Sigmoid colon (tissue), 7 donors: Measurements from ENCODE around the gene SLC30A4. TPM values are rescaled to one million over a fixed set of nuclear protein-coding genes. Genes with fewer than 3 reads are reported as not detected.

ENCODE experiments used
- DNase-seq: peaks from one replicate; pipeline ENCODE4 v3.0.0-alpha.2; 2019
- H3K27ac ChIP-seq, 4 donors: fragments of 200-600 bp; sonication (generic); one replicate each; pipeline ENCODE4 v1.5.1; 2016 to 2019; ENCODE audit warnings: mild to moderate bottlenecking in 1 of 4
- H3K27me3 ChIP-seq, 3 donors: fragments of 200-600 bp; sonication (generic); one replicate each; pipeline ENCODE4 v1.5.1; 2019; ENCODE audit warnings: mild to moderate bottlenecking in 1 of 3
- H3K36me3 ChIP-seq, 4 donors: fragments of 200-600 bp; sonication (generic); one replicate each; pipeline ENCODE4 v1.5.1; 2016 to 2019
- H3K4me1 ChIP-seq, 4 donors: fragments of 200-600 bp; sonication (generic); one replicate each; pipeline ENCODE4 v1.5.1; 2017 to 2019
- H3K4me3 ChIP-seq, 4 donors: fragments of 200-600 bp; sonication (generic); one replicate each; pipeline ENCODE4 v1.5.1; 2017 to 2019; ENCODE audit warnings: mild to moderate bottlenecking in 2 of 4, moderate library complexity in 1 of 4
- H3K9me3 ChIP-seq, 4 donors: fragments of 200-600 bp in 3 of 4; sonication (generic) in 3 of 4; one replicate each; pipeline versions ENCODE4 v1.5.1 to v1.6.1; 2013 to 2019
- EP300 ChIP-seq, 4 donors: sonication (generic); formaldehyde crosslinking; IDR thresholded peaks; one replicate each; pipeline ENCODE4 v1.6.1; 2017; ENCODE audit warnings: antibody characterized with exemption in 4 of 4
- POLR2A ChIP-seq, 2 donors: fragments of 450-650 bp; IDR thresholded peaks; one replicate each; pipeline ENCODE4 v1.6.1; 2016; ENCODE audit warnings: antibody characterized with exemption in 2 of 2, mild to moderate bottlenecking in 2 of 2, moderate library complexity in 2 of 2
- POLR2AphosphoS5 ChIP-seq, 4 donors: sonication (generic); formaldehyde crosslinking; IDR thresholded peaks; one replicate each; pipeline ENCODE4 v1.6.1; 2017; ENCODE audit warnings: antibody characterized with exemption in 4 of 4
- WGBS, 2 donors: extraction: QIAGEN DNeasy Blood & Tissue Kit; methylation state at CpG; one replicate each; pipeline ENCODE4 v1.1.7; 2013; 5-methylcytosine and 5-hydroxymethylcytosine counted together
- intact Hi-C: fragments of 100-400 bp; cut with DNase I; formaldehyde crosslinking; loops from one replicate; pipeline ENCODE4 v1.15.1; 2023
- polyA plus RNA-seq, 3 donors: library from polyadenylated mRNA; stranded (reverse); fragments of 200-250 nt; gene quantifications; one replicate each; pipeline ENCODE4 v1.2.3, GENCODE V29; 2013
- total RNA-seq, 4 donors: library from RNA; depleted of rRNA; stranded (reverse); fragments of >200 nt; gene quantifications; one replicate each; pipeline ENCODE4 v1.1.0, GENCODE V29; 2016
- TF ChIP-seq, protein P1 (sequence below), 4 experiments: fragments of 450-650 bp in 3 of 4; fragments of 200-600 bp in 1 of 4; IDR thresholded peaks; one replicate each; pipeline ENCODE4 v1.5.1; 2016 to 2019; ENCODE audit warnings: antibody characterized with exemption in 4 of 4, mild to moderate bottlenecking in 3 of 4, moderate library complexity in 2 of 4
- donor health status: healthy with polysubstance abuse.
- donor health status: Bipolar disorder and iron deficiency.
- donor health status: healthy.

SLC30A4 gene
- total and polyA plus RNA-seq, 7 donors: 3.3 to 11.6 (median 9.2) TPM

DNA sequence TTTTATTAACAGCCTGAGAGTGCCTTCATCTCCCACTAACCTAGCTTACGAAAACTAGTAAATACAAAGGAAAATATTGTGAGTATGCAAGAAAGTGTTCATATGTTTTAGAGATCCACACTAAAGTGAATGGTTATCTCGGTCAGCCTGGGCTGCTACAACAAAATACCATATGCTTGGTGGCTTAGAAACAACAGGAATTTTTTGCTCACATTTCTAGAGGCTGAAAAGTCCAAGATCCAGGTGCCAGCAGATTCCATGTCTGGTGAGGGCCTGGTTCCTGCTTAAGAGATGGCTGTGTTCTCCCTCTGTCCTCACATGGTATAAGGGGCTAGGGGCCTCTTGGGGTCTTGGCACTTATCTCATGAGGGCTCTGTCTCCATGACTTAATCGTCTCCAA, 20.5 kb upstream of the SLC30A4 start:
- no peaks in the 10 kb centered on the region for H3K27me3 ChIP-seq
- H3K9me3 ChIP-seq: no peaks in the 10 kb centered on the region
- no peak for DNase-seq
- intact Hi-C loops: no loop called here
- TF ChIP-seq POLR2AphosphoS5 (IDR thresholded peaks at IDR 0.05): no peak
- no peak for TF ChIP-seq POLR2A (IDR thresholded peaks at IDR 0.05)
- TF ChIP-seq, protein P1, sequence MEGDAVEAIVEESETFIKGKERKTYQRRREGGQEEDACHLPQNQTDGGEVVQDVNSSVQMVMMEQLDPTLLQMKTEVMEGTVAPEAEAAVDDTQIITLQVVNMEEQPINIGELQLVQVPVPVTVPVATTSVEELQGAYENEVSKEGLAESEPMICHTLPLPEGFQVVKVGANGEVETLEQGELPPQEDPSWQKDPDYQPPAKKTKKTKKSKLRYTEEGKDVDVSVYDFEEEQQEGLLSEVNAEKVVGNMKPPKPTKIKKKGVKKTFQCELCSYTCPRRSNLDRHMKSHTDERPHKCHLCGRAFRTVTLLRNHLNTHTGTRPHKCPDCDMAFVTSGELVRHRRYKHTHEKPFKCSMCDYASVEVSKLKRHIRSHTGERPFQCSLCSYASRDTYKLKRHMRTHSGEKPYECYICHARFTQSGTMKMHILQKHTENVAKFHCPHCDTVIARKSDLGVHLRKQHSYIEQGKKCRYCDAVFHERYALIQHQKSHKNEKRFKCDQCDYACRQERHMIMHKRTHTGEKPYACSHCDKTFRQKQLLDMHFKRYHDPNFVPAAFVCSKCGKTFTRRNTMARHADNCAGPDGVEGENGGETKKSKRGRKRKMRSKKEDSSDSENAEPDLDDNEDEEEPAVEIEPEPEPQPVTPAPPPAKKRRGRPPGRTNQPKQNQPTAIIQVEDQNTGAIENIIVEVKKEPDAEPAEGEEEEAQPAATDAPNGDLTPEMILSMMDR (IDR thresholded peaks at IDR 0.05): no peak
- WGBS, 2 donors: 94 to 95% methylated on average over 3 of the region's 3 CpGs
- H3K27ac ChIP-seq: no peak overlapping the region
- H3K4me3 ChIP-seq: no peak overlapping the region
- H3K36me3 ChIP-seq: no peaks in the 10 kb centered on the region
- no peaks in the 10 kb centered on the region for H3K4me1 ChIP-seq

DNA sequence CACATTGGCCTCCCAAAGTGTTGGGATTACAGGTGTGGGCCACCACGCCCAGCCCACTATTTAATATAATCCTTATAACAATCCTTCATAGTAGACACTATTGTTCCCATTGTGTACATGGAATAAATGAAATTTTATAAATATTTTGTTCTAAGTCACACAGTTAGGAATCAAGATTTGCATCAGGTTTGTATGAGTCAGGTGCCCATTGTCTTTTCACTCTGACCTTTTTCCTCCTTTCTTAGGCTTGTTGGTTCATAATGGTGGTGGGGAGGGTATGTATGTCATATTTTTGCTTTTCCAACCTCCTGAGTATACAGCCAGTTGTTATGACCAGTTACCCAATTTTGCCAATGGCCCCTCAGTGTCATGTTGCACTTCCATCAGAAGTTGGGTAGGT, 18.0 kb upstream of the SLC30A4 start:
- no peaks in the 10 kb centered on the region for H3K36me3 ChIP-seq
- WGBS, 2 donors: 93 to 94% methylated on average over 1 of the region's 1 CpG
- no peak overlapping the region for H3K4me3 ChIP-seq
- DNase-seq: no peak
- TF ChIP-seq, protein P1 (IDR thresholded peaks at IDR 0.05): no peak
- TF ChIP-seq EP300 (IDR thresholded peaks at IDR 0.05) (no peak), POLR2AphosphoS5 (IDR thresholded peaks at IDR 0.05) (no peak), POLR2A (IDR thresholded peaks at IDR 0.05) (no peak)
- no peaks in the 10 kb centered on the region for H3K4me1 ChIP-seq
- H3K27ac ChIP-seq: no peak overlapping the region
- intact Hi-C loops: no loop called here
- no peaks in the 10 kb centered on the region for H3K27me3 ChIP-seq
- H3K9me3 ChIP-seq: no peaks in the 10 kb centered on the region

DNA sequence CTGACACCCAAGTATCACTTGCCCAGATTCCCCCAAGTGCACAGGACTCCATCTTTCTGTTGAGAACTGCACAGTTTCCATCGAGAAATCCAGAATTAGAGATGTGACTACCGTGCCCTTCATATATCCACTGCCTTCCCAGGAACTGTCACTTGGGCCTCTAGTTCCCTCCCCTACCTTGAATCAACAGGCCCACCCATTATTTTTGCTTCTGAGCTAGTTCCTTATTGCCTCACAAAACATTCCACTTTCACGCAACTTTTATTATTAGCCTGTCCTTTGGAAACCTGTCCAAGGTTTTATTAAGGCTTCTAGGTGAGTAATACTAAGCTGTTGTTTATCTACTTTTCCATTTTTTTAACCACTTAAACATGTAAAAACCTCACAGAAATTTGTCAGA, 17.1 kb upstream of the SLC30A4 start:
- Histone ChIP-seq H3K4me1 (no peaks in the 10 kb centered on the region), H3K27ac (no peak overlapping the region), H3K4me3 (no peak overlapping the region), H3K36me3 (no peaks in the 10 kb centered on the region), H3K27me3 (no peaks in the 10 kb centered on the region), H3K9me3 (no peaks in the 10 kb centered on the region)
- TF ChIP-seq POLR2AphosphoS5 (IDR thresholded peaks at IDR 0.05) (no peak), EP300 (IDR thresholded peaks at IDR 0.05) (no peak), POLR2A (IDR thresholded peaks at IDR 0.05) (no peak)
- TF ChIP-seq, protein P1 (IDR thresholded peaks at IDR 0.05): no peak
- intact Hi-C loops: no loop called here
- 22 to 76% methylated on average over 3 of the region's 3 CpGs for WGBS, 2 donors
- DNase-seq: no peak

DNA sequence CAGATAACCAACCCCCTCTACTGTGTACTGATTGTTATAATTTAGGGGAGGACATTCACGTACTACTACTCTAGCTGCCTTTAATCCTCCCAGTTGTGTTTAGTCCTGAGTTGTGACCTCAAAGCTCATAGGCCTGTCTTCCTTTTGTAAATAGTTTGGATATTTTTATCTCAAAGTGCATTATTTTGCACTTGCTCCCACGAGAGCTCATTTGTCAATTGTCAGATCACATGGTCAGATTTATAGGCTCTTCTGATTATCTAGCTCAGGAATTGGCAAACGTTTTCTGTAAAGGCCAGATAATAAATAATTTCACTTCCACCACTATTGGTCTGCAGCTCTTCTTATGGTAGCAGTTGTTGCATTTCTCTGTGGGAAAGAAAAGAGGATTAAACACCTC, 14.4 kb upstream of the SLC30A4 start:
- no peak for DNase-seq
- Histone ChIP-seq H3K27me3 (no peaks in the 10 kb centered on the region), H3K9me3 (no peaks in the 10 kb centered on the region), H3K36me3 (no peaks in the 10 kb centered on the region), H3K27ac (no peak overlapping the region), H3K4me3 (no peak overlapping the region), H3K4me1 (no peaks in the 10 kb centered on the region)
- intact Hi-C loops: no loop called here
- TF ChIP-seq POLR2AphosphoS5 (IDR thresholded peaks at IDR 0.05) (no peak), POLR2A (IDR thresholded peaks at IDR 0.05) (no peak), EP300 (IDR thresholded peaks at IDR 0.05) (no peak)
- TF ChIP-seq, protein P1 (IDR thresholded peaks at IDR 0.05): no peak
- 34 to 46% methylated on average over 3 of the region's 3 CpGs for WGBS, 2 donors

DNA sequence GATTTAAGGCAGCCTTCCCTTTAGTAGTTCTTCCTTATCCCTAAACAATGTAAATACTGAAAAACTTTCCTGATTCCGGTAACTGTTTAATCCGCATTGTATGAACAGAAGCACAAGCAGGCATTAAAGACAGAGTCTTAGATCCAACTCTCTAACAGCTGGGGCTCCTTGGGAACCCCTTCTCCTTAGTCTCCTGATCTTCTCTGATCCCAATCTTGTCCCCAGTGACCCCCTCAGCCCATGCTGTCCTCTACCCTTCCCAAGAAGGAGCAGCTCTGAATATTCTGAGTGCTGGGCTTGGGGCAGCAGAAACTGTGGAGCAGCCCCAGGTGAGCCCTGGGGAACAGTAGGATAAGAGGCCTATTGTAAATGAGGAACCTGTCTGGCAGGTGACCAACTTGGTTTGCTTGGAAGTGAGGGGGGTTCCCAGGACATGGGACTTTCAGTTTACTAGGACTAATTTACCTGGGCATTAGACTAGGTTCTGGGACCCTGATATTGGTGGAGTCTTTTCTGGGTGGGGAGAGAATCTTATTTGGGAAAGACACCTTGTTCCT, 13.0 kb upstream of the SLC30A4 start:
- no peak overlapping the region for H3K4me3 ChIP-seq
- WGBS, 2 donors: 21 to 75% methylated on average over 2 of the region's 2 CpGs
- intact Hi-C loops: no loop called here

More for the DNA sequence above, 13.0 kb upstream of the SLC30A4 start:
- Histone ChIP-seq H3K27me3 (no peaks in the 10 kb centered on the region), H3K4me1 (no peaks in the 10 kb centered on the region), H3K9me3 (no peaks in the 10 kb centered on the region), H3K27ac (no peak overlapping the region), H3K36me3 (no peaks in the 10 kb centered on the region)
- TF ChIP-seq POLR2AphosphoS5 (IDR thresholded peaks at IDR 0.05) (no peak), EP300 (IDR thresholded peaks at IDR 0.05) (no peak)
- no peak for DNase-seq
